Left forelimb (tissue), 1 donor: ENCODE measurements around the gene CENPP.

Experiments used
- DNase-seq: peaks from one replicate; pipeline ENCODE4 v3.0.0-alpha.2; 2018; ENCODE audit warnings: low spot score

CENPP gene

GRCh38 chr9:92599938-92600461, 274.2 kb downstream of the CENPP start:
- DNase-seq, result no peak

DNA sequence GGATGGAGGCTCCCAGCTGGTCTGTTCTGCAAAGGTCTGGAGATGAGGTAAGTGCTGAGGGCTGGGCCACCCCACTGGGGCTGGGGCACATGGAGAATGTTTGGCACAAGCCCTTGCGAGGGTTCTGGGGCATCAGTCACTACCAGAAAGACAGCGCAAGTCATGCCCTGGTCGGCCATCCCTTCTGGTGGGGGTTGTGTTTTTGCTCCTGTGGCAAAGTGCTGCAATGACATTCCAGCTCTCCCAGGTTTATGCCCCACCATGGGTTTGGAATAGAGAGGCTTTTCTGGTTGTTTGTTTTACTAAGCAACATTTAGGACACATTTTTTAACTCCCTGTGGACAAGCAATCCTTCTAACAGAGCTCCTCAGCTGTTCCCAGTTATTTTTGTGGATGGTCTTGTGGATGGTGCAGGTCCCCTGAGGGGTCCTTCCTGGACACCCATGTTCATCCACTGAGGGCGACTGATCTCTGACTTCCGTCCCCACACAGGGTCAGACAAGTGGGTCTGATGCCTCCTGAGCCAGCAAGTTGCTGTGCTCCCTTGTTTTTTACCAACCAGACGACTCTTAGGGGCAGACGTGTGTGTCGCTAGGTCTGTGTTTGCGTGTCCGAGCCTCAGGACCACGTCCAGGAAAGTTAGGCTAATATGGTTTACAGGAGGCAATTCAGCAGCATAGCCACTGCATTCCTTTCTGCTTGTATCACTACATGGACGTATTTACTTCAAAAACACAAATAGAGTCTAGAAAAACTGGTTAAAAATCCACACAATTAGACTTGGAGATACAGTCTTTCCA, 274.9 kb downstream of the CENPP start:
- no peak for DNase-seq

DNA sequence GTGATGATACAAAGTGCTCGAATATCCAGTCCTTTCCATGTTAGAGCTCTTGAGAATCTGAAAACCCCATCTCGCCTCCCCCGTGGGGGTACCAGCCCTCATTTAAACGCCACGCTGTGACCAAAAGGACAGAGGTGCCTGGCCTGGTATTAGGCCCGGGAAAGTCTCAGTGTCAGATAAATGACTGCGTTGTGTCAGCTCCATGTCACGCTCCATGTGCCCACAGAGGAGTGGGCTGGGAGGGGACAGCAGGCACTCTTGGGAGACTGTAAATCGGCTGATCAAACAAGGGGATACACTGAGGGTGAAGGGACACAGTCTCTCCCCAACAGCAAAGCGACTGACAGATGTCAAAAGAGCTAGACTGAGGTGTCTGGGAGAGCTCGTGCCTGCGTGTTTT, 275.7 kb downstream of the CENPP start:
- DNase-seq, result no peak

- DNase-seq, result peak; percentile 50
Observed at GRCh38 chr9:92602413-92602812, 276.7 kb downstream of the CENPP start.

GRCh38 chr9:92603100-92603499, 277.3 kb downstream of the CENPP start:
- DNase-seq, result peak; percentile 40

DNA sequence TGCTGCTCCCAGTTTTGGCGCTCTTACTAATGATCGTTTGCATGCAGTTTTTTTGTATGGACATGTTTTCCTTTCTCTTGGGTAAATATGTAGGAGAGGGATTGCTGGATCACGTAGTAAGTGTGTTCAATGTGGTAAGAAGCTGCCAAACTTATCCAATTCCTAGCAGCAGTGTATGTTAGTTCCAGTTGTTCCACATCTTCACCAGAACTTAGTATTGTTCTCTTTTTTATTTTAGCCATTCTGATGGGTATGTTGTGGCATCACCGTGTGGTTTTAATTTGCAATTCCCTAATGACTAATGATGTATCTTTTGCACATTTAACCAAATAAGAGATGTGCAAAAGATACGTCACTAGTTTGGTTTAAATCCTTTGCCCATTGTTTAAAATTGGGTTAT, 278.2 kb downstream of the CENPP start:
- DNase-seq, result no peak

DNA sequence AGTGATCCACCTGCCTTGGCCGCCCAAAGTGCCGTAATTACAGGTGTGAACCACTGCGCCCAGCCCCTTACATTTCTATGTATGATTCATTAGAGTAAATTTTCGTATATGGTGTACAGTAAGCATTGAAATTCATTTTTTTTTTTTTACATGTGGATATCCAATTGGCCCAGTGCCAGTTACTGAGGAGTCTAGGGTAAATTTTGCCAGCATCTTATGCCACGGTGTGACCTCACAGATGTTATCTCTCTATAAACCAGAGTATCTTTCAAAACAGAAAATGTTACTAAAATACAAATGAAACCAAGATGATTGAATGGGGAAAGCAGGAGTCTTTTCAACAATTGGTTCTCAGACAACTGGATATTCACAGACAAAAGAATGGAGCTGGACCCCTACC, 279.5 kb downstream of the CENPP start:
- DNase-seq, result no peak

GRCh38 chr9:92607088-92607487, 281.3 kb downstream of the CENPP start:
- DNase-seq, result no peak

GRCh38 chr9:92607773-92608172, 282.0 kb downstream of the CENPP start:
- DNase-seq, result no peak

- no peak for DNase-seq
Observed at GRCh38 chr9:92608241-92608908, 282.6 kb downstream of the CENPP start.

DNA sequence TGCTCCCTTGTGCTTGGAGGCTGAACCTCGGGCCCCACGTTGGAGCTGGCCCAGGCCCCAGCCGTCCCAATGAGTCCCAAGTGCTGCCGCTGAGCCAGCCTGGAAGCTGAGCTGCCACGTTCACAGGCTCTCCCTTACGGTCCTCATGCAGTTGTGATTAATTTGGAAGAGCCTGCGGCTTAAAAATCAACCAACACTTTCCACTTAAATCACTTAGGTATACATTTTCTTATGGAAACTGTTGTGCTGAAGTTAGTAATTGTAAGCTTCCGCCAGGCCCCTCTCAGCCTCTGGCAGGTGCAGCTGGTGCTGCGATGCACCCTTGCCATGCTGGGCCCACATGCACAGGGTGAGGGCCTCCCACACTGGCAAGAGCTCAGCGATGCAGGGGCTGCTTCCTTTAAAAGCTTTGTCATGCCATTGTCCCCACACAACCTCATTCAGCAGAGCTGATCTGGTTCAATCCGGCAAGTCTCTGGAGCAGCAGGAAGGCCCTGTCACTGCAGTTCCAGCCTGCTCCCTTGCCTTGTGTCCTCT, 283.2 kb downstream of the CENPP start:
- DNase-seq, result peak; percentile 83

- no peak for DNase-seq
Observed at GRCh38 chr9:92610470-92611420, 285.0 kb downstream of the CENPP start.

- DNase-seq, result no peak
Observed at GRCh38 chr9:92611621-92612285, 286.0 kb downstream of the CENPP start.

- DNase-seq, result no peak
Observed at GRCh38 chr9:92612292-92612691, 286.5 kb downstream of the CENPP start.

GRCh38 chr9:92612816-92613215, 287.1 kb downstream of the CENPP start:
- DNase-seq, result no peak

DNA sequence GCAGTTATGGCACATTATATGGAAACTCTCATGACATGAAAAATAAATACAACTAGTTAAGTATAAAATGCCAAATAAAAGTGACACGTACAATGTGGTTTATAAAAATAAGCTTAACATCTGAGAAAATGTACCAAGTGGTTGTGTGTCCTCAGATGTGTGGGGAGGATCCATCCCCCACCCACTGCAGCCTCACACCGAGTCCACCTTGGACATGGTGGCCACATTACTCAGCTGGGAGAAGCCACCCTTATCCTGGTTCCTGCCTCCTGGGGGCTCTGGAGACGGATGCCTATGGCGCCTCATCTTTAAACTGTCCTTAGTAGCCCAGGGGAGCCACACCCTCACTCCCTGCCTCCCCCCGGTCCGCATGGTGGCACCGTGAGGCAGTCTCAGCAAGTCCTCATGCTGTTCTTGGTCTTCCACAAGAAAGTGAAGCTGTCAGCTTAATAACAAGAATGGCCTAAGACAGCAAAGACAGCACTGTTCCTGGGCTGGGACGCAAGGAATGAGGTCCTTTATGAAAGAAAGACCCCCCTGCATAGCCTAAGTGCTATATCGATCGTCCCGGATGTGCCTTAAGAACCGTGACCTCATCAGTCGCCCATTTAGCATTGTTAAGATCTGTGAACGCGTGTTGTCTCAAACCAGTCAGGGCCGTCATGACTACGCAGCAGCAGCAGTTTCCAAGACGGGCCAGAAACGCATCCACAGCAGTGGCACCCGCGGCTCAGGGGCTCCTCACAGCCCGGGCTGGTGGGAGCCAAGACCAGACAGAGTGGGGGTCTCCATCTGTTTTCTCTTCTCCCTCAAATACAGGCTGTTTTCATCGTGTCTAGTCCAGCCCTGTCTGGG, 287.7 kb downstream of the CENPP start:
- peak; percentile 36 for DNase-seq

DNA sequence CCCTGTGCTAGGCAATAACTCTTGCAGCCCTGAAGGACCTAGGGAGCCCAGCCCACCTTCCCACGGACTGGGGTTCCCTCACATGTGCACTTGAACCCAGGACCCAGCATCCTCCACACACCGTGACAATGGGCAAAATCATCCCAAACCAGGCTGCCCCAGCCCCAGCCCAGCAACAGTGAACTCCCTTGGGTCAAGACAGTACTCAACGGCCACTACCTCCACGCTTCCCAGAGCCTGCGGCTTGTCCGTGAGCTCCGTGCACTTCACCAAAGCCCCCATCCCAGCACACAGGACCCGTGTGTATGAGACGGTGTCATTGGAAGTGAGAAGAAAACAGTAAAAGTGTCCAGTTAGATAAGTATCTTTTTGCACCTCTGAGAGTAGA, 288.4 kb downstream of the CENPP start:
- peak; percentile 25 for DNase-seq

DNA sequence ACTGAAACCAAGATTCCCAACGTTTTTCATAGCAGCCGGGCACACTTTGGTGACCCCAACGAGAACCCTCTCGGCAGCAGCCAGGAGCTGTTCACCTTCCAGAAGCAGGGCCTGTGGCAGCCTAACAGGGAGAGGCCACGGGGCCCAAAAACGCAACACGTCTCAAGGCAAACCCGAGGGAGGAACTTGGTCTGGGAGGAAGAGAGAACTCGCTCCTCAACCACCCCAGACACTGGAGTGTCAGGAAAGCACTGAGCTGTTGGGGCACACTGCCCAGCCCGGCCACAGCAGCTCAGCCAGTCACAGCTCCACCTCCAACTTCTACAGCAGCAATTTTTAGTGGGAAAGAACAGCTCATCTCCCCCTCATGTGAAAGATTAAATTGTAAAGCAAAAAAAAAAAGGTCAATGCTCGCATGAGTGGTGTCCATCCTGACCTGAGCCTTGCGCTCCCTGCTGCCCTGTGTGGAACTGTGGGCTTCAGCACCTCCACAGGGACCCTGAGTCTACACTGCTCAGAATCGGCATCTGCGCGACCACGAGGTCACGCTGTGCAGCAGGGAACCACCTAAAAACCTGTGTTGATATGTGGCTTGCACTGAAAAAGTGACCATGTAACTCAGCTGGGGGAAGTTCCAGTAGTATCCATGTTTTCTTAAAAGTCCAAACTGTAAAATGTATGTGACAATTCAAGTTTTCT, 289.2 kb downstream of the CENPP start:
- peak; percentile 68 for DNase-seq

DNA sequence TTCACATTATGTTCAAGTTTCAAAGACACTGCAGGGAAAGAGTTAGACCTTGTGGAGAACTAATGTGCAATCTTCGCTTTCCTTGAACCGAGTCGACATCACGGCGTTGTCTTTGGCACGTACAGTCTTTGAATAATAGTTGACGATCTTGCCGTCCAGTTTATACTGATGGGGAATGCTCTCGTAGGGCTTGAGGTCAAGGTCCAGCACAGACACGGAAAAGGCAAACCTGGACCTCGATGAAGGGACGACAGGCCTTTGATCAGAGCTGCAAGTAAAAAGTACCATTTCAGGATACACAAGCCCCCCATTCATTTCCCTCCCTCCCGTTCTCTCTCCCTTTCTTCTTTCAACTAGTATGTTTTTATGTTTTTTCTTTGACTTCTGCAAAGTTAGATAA, 290.0 kb downstream of the CENPP start:
- DNase-seq, result no peak

GRCh38 chr9:92616199-92616641, 290.5 kb downstream of the CENPP start:
- DNase-seq, result peak; percentile 68
